Islet precursor cell (in vitro differentiated cells): Measurements from ENCODE around the gene LYRM4.

Source experiments
- DNase-seq: peaks from one replicate; pipeline ENCODE4 v3.0.0-alpha.2; 2018

The LYRM4 gene

GRCh38 chr6:5260661-5261544, at the start of gene LYRM4, which contains the start of gene FARS2:
Gene LYRM4 (minus strand): TSS chr6:5260950. CDS start chr6:5260733, 217 bp downstream.
Gene FARS2 (plus strand): TSS chr6:5261513.
- DNase-seq, result peak; percentile 95

GRCh38 chr6:5308066-5308465, 47.3 kb upstream of the LYRM4 start:
- DNase-seq, result no peak

GRCh38 chr6:5307058-5307457, 46.3 kb upstream of the LYRM4 start:
- DNase-seq, result no peak

- no peak for DNase-seq
These were observed 45.3 kb upstream of the LYRM4 start for GRCh38 chr6:5305968-5306626.

GRCh38 chr6:5303682-5304081, 42.9 kb upstream of the LYRM4 start:
- no peak for DNase-seq

GRCh38 chr6:5302995-5303622, 42.4 kb upstream of the LYRM4 start:
- DNase-seq, result peak; percentile 86

GRCh38 chr6:5302220-5302946, 41.6 kb upstream of the LYRM4 start:
- DNase-seq, result no peak

- no peak for DNase-seq
These were observed 39.5 kb upstream of the LYRM4 start for GRCh38 chr6:5300206-5300764.

GRCh38 chr6:5295623-5296022, 34.9 kb upstream of the LYRM4 start:
- no peak for DNase-seq

GRCh38 chr6:5294392-5295211, 33.9 kb upstream of the LYRM4 start:
- no peak for DNase-seq

- DNase-seq, result no peak
These were observed 32.9 kb upstream of the LYRM4 start for GRCh38 chr6:5293692-5294091.

GRCh38 chr6:5292154-5292553, 31.4 kb upstream of the LYRM4 start:
- DNase-seq, result no peak

- DNase-seq, result no peak
These were observed 29.8 kb upstream of the LYRM4 start for GRCh38 chr6:5290500-5290899.

GRCh38 chr6:5290097-5290496, 29.3 kb upstream of the LYRM4 start:
- DNase-seq, result no peak

- no peak for DNase-seq
These were observed 27.2 kb upstream of the LYRM4 start for GRCh38 chr6:5287966-5288297.

GRCh38 chr6:5287205-5287965, 26.6 kb upstream of the LYRM4 start:
- DNase-seq, result no peak

- no peak for DNase-seq
These were observed 26.0 kb upstream of the LYRM4 start for GRCh38 chr6:5286780-5287179.

- DNase-seq, result no peak
These were observed 24.8 kb upstream of the LYRM4 start for GRCh38 chr6:5285526-5285925.

GRCh38 chr6:5285081-5285480, 24.3 kb upstream of the LYRM4 start:
- DNase-seq, result no peak

GRCh38 chr6:5282191-5282623, 21.5 kb upstream of the LYRM4 start:
- no peak for DNase-seq

GRCh38 chr6:5280920-5281319, 20.2 kb upstream of the LYRM4 start:
- no peak for DNase-seq
